NT2/D1 (cell line): ENCODE measurements around the gene TRAIP.

ENCODE experiments used
- SUZ12 ChIP-seq: IDR thresholded peaks from 2 replicates; pipeline ENCODE4 v1.6.1; 2011; ENCODE audit not compliant: insufficient read length, insufficient read depth; ENCODE audit errors: extremely low read depth
- YY1 ChIP-seq: IDR thresholded peaks from 2 replicates; pipeline ENCODE4 v1.6.1; 2011; ENCODE audit not compliant: insufficient read length, insufficient read depth
- ZNF274 ChIP-seq: IDR thresholded peaks from 2 replicates; pipeline ENCODE4 v1.6.1; 2011; ENCODE audit warnings: mild to moderate bottlenecking, low read depth, low read length

DNA sequence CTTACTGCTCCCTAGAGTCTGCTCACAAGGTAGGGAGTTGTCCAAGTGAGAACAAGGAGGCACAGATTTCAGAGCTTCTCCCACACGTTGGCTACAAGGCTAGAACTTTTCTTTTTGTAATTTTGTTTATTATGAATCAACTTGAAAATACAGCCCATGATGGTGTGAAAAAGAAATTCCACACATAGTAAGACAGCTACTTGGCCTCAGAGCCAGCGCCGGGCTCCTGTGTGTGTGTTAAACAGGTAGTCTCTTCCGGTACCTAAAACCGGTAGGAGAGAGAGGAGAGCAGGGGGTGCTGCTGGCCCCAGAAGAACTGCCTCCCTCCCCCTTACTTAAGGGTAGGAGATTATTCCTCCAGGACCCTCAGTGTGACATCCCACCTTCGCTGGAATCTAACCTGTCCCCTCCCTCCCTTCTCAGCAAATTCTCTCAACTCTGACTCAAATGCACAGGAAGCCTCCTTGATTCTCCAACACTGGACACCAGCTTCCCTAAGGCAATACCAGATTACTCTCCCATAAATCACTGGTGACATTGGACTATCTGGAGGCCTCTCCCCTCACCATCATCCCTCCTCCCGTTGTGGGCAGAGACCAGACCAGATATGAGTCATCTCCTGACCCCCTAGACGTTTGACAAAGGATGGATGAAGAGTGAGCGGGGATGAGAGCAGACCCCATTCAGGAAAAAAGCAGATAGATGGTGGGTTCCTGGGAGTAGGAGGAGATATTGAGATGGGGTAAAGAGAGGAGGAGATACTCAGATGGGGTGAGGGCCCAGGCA, 65.5 kb downstream of the TRAIP start:
- TF ChIP-seq YY1 (no peak), SUZ12 (no peak), ZNF274 (no peak)
